Smooth muscle cell (in vitro differentiated cells): ENCODE results near the gene TNFRSF19. TPM values are rescaled to one million over a fixed set of nuclear protein-coding genes. Genes with fewer than 3 reads are reported as not detected.
A peak's percentile ranks its signal among the peaks of the same experiment; 100 is the strongest.
"Not testable (repeated sequence)": the region's sequence is repeated elsewhere in the genome, so short reads cannot be mapped to it uniquely, and the experiment has no call there.

Experiments used
- DNase-seq: peaks from one replicate; lab custom pipeline; 2025; ENCODE audit not compliant: unreplicated experiment; lab: John Stamatoyannopoulos, UW
- H2AFZ ChIP-seq: fragments of 200-600 bp; sonication (generic); 2 replicates; pipeline ENCODE4 v1.6.0; 2016; ENCODE audit warnings: antibody characterized with exemption, low read depth, mild to moderate bottlenecking
- H3F3A ChIP-seq: fragments of 200-600 bp; sonication (generic); 2 replicates; pipeline ENCODE4 v1.6.0; 2017; ENCODE audit warnings: antibody characterized with exemption, low read depth
- H3K27ac ChIP-seq: fragments of 200-600 bp; sonication (generic); 2 replicates; pipeline ENCODE4 v1.5.1; 2016; ENCODE audit warnings: low read depth, mild to moderate bottlenecking
- H3K27me3 ChIP-seq: fragments of 200-600 bp; sonication (generic); 2 replicates; pipeline ENCODE4 v1.6.1; 2016; ENCODE audit warnings: low read depth, mild to moderate bottlenecking
- H3K36me3 ChIP-seq: fragments of 200-600 bp; sonication (generic); 2 replicates; pipeline ENCODE4 v1.5.1; 2016; ENCODE audit warnings: low read depth
- H3K4me1 ChIP-seq: fragments of 200-600 bp; sonication (generic); 2 replicates; pipeline ENCODE4 v1.5.1; 2016; ENCODE audit warnings: low read depth
- H3K4me2 ChIP-seq: fragments of 200-600 bp; sonication (generic); 2 replicates; pipeline ENCODE4 v1.6.0; 2016; ENCODE audit warnings: mild to moderate bottlenecking
- H3K4me3 ChIP-seq: fragments of 200-600 bp; sonication (generic); 2 replicates; pipeline ENCODE4 v1.5.1; 2016; ENCODE audit warnings: mild to moderate bottlenecking
- H3K79me2 ChIP-seq: fragments of 200-600 bp; sonication (generic); 2 replicates; pipeline ENCODE4 v1.6.0; 2016; ENCODE audit warnings: low read depth, mild to moderate bottlenecking
- H3K9ac ChIP-seq: fragments of 200-600 bp; sonication (generic); 2 replicates; pipeline ENCODE4 v1.6.0; 2016; ENCODE audit warnings: low read depth
- H3K9me3 ChIP-seq: fragments of 200-600 bp; sonication (generic); replicated peaks from 2 replicates; pipeline ENCODE4 v1.5.1; 2016; ENCODE audit warnings: low read depth
- H4K20me1 ChIP-seq: fragments of 200-600 bp; sonication (generic); 2 replicates; pipeline ENCODE4 v1.6.0; 2016; ENCODE audit warnings: low read depth
- WGBS: methylation state at CpG from one replicate; pipeline ENCODE4 v1.1.7; 2016; ENCODE audit warnings: low lambda C conversion rate; 5-methylcytosine and 5-hydroxymethylcytosine counted together
- polyA plus RNA-seq: library from polyadenylated mRNA; unstranded; fragments of >200 nt; fragmentation: Nextera tagmentation; extraction: Ambion mirVana; gene quantifications from 2 replicates; pipeline ENCODE4 v1.2.1, GENCODE V29; 2016
- total RNA-seq: library from RNA; depleted of rRNA; stranded (reverse); fragments of >200 nt; gene quantifications from 2 replicates; pipeline ENCODE4 v1.2.3, GENCODE V29; 2014
- TF ChIP-seq, protein P1 (sequence below): fragments of 200-600 bp; sonication (generic); IDR thresholded peaks from 2 replicates; pipeline ENCODE4 v1.5.1; 2017; ENCODE audit warnings: borderline replicate concordance, mild to moderate bottlenecking, antibody characterized with exemption; ENCODE audit not compliant: insufficient read depth, poor library complexity, severe bottlenecking

The TNFRSF19 gene, protein sequence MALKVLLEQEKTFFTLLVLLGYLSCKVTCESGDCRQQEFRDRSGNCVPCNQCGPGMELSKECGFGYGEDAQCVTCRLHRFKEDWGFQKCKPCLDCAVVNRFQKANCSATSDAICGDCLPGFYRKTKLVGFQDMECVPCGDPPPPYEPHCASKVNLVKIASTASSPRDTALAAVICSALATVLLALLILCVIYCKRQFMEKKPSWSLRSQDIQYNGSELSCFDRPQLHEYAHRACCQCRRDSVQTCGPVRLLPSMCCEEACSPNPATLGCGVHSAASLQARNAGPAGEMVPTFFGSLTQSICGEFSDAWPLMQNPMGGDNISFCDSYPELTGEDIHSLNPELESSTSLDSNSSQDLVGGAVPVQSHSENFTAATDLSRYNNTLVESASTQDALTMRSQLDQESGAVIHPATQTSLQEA
- total RNA-seq (34.3 and 38.8 TPM in 2 replicates), polyA plus RNA-seq (15.5 and 24.5 TPM in 2 replicates)

DNA sequence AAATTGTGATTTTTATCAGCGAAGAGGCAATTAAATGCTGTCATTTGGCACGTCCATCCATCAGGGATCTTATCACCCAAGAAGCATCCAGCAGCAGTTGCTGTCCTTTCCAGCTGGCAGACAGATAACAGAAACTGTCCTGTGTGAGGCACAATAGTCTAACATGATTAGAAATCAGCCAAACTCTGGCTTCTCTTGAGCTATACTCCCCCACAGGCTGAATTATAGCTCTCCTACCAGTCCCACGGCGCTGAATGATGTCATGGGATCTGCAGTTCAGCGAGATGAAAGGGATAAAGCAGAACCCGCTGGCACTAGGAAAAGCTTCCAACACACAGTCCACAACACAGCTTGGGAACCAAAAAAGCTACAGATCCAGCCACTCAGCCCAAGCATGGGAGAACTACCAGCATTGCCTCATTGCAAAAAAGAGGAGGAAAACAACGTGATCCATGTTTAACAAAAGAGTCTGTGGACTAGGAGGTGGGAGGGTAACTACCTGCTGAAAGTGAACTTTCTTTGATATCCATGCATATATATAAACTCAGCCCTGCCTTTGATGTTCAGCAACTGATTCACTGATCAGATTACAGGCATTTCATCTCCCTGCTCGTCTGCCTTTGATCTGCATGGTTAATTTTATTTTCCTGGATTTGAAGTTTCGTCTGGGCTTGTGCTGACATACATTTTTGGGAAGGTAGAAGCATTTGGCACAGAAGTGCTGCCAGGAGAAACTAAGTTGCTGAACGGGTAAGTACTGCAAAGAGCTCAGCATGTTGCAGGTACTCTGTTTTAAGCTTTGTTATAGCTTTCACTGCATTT lies at the start of gene TNFRSF19:
Gene TNFRSF19 (plus strand): TSS at position 314 of the 822 bp plus-strand sequence. CDS start 19,772 bp downstream, outside the sequence.
- Histone ChIP-seq H3K27ac (peak within 1 kb of the TSS; percentile 64), H3K9ac (peak within 1 kb of the TSS; percentile 57)

DNA sequence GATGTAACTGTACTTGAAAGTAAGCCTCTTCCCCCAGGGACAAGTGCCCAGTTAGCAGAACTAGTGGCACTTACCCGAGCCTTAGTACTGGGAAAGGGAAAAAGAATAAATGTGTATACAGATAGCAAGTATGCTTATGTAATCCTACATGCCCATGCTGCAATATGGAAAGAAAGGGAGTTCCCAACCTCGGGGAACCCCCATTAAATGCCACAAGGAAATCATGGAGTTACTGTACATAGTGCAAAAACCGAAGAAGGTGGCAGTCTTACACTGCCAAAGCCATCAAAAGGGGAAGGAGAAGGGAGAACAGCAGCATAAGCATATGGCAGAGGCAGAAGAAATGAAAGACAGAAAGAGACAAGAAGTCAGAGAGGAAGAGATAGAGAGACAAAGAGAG lies 40.3 kb upstream of the TNFRSF19 start:
- not testable (repeated sequence) for H4K20me1 ChIP-seq, H3F3A ChIP-seq, H2AFZ ChIP-seq, H3K9ac ChIP-seq, H3K9me3 ChIP-seq, H3K27ac ChIP-seq, H3K4me3 ChIP-seq, H3K27me3 ChIP-seq, H3K4me2 ChIP-seq, H3K79me2 ChIP-seq, H3K36me3 ChIP-seq, H3K4me1 ChIP-seq, DNase-seq
- 78% methylated on average over 3 of the region's 3 CpGs for whole genome bisulfite sequencing

More for the DNA sequence above, at the start of gene TNFRSF19:
- TF ChIP-seq, protein P1, sequence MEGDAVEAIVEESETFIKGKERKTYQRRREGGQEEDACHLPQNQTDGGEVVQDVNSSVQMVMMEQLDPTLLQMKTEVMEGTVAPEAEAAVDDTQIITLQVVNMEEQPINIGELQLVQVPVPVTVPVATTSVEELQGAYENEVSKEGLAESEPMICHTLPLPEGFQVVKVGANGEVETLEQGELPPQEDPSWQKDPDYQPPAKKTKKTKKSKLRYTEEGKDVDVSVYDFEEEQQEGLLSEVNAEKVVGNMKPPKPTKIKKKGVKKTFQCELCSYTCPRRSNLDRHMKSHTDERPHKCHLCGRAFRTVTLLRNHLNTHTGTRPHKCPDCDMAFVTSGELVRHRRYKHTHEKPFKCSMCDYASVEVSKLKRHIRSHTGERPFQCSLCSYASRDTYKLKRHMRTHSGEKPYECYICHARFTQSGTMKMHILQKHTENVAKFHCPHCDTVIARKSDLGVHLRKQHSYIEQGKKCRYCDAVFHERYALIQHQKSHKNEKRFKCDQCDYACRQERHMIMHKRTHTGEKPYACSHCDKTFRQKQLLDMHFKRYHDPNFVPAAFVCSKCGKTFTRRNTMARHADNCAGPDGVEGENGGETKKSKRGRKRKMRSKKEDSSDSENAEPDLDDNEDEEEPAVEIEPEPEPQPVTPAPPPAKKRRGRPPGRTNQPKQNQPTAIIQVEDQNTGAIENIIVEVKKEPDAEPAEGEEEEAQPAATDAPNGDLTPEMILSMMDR = no peak
- WGBS = 2% methylated on average over 10 of the region's 10 CpGs
- H2AFZ ChIP-seq = peak within 1 kb of the TSS; percentile 67
- peak within 1 kb of the TSS; percentile 55 for H3K4me3 ChIP-seq
- H3K79me2 ChIP-seq = peaks cover 40% of the 10 kb centered on the region
- H3K36me3 ChIP-seq = no peaks in the 10 kb centered on the region
- H3F3A ChIP-seq = peaks cover 6% of the 10 kb centered on the region
- no peak for DNase-seq
- H3K27me3 ChIP-seq = no peaks in the 10 kb centered on the region
- no peaks in the 10 kb centered on the region for H4K20me1 ChIP-seq
- H3K4me1 ChIP-seq = peaks cover 40% of the 10 kb centered on the region
- peak within 1 kb of the TSS; percentile 87 for H3K4me2 ChIP-seq
- H3K9me3 ChIP-seq = no peaks in the 10 kb centered on the region

DNA sequence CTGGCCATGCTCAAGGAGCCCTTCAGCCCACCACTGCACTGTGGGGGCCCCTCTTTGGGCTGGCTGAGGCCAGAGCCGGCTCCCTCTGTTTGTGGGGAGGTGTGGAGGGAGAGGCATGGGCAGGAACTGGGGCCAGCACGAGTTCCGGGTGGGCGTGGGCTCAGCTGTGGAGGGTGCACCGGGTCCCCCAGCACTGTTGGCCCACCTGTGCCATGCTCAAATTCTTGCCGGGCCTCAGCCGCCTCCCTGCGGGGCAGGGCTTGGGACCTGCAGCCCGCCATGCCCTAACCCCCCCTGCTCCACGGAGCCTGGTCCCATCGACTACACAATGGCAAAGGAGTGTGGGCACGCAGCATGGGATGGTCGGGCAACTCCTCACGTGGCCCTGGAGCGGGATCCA lies 38.8 kb upstream of the TNFRSF19 start:
- no peak for DNase-seq
- TF ChIP-seq, protein P1 = no peak
- H3K4me3 ChIP-seq = no peak overlapping the region
- no peak overlapping the region for H3K27ac ChIP-seq
- H3K36me3 ChIP-seq = no peaks in the 10 kb centered on the region
- no peak overlapping the region for H3K9ac ChIP-seq
- H3F3A ChIP-seq = no peaks in the 10 kb centered on the region
- no peaks in the 10 kb centered on the region for H3K9me3 ChIP-seq
- H3K27me3 ChIP-seq = no peaks in the 10 kb centered on the region
- no peaks in the 10 kb centered on the region for H4K20me1 ChIP-seq
- no peaks in the 10 kb centered on the region for H3K79me2 ChIP-seq
- H3K4me1 ChIP-seq = no peaks in the 10 kb centered on the region
- H3K4me2 ChIP-seq = no peak overlapping the region
- H2AFZ ChIP-seq = no peak overlapping the region
- WGBS = 96% methylated on average over 13 of the region's 15 CpGs

DNA sequence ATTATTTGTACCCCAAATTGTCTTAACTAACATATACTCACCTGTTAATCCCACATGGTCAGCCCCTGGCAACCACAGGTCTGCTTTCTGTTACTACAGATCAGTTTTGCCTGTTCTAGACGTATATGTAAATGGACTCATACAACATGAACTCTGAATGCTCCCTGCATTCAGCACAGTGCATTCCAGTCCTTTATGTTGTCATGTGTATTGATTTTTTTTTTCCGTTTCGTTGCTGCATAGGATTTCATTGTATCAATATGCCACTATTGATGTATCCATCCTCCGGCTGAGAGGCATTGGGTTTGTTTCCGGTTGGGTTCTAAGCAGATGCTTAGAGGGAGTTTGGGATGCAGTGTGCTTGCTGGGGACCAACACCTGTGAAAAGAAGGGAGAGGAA lies 36.1 kb upstream of the TNFRSF19 start:
- no peak overlapping the region for H3K27ac ChIP-seq
- no peaks in the 10 kb centered on the region for H3K27me3 ChIP-seq
- WGBS = 92% methylated on average over 5 of the region's 5 CpGs
- no peaks in the 10 kb centered on the region for H3F3A ChIP-seq
- no peaks in the 10 kb centered on the region for H3K79me2 ChIP-seq
- no peaks in the 10 kb centered on the region for H3K4me1 ChIP-seq
- no peak overlapping the region for H3K4me3 ChIP-seq
- H3K36me3 ChIP-seq = no peaks in the 10 kb centered on the region
- H3K9ac ChIP-seq = no peak overlapping the region
- no peak for DNase-seq
- no peak overlapping the region for H3K4me2 ChIP-seq
- H4K20me1 ChIP-seq = no peaks in the 10 kb centered on the region
- no peaks in the 10 kb centered on the region for H3K9me3 ChIP-seq
- H2AFZ ChIP-seq = no peak overlapping the region
- TF ChIP-seq, protein P1 = no peak
